NCI-H128 (cell line): ENCODE measurements around the gene GSTM5.
"Not testable (repeated sequence)": the region's sequence is repeated elsewhere in the genome, so short reads cannot be mapped to it uniquely, and the experiment has no call there.

Experiments
- DNase-seq: peaks from one replicate; lab custom pipeline; 2025; ENCODE audit not compliant: unreplicated experiment; lab: John Stamatoyannopoulos, UW

The GSTM5 gene

GRCh38 chr1:109695138-109695537 is 16.9 kb upstream of the GSTM5 start:
- DNase-seq, result not testable (repeated sequence)

DNA sequence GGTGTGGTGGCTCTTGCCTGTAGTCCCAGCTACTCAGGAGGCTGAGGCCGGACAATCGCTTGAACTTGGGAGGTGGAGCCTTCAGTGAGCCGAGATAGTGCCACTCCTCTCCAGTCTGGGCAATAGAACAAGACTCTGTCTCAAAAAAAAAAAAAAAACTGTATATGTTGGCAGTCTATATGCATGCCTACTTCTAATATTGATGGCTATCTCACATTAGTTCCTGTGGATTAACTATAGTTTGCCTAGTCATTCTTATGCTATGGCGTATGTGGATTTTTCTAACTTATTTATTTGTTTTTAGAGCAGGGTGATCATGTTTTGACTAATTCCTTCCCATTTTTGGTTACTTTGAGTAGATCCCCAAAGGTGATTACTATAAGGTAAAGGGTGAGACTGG is 15.0 kb upstream of the GSTM5 start:
- no peak for DNase-seq

DNA sequence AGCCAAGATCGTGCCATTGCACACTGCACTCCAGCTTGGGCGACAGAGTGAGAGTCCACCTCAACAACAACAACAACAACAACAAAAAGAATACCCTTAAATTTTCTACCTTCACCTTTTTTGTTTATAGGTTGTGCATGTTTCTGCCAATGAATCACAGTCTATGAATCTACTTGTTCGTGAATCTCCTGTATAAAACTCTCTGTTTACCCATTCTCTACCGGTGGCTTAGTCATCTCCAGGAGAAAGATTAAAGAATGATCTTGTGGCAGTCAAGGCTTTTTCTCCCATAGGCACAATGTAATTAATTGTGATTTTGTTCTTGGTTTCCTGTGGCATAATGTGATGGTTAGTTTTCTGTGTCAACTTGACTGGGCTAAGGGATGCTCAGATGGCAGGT is 14.2 kb upstream of the GSTM5 start:
- DNase-seq, result not testable (repeated sequence)

DNA sequence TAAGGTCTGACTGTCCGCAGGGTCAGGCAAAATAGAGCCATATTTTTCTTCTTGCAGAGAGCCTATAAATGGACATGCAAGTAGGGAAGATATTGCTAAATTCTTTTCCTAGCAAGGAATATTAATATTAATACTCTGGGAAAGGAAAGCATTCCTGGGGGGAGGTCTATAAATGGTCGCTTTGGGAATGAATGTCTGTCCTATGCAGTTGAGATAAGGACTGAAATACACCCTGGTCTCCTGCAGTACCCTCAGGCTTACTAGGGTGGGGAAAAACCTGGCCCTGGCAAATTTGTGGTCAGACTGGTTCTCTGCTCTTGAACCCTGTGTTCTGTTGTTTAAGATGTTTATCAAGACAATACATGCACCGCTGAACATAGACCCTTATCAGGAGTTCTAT is 9.1 kb upstream of the GSTM5 start:
- not testable (repeated sequence) for DNase-seq

DNA sequence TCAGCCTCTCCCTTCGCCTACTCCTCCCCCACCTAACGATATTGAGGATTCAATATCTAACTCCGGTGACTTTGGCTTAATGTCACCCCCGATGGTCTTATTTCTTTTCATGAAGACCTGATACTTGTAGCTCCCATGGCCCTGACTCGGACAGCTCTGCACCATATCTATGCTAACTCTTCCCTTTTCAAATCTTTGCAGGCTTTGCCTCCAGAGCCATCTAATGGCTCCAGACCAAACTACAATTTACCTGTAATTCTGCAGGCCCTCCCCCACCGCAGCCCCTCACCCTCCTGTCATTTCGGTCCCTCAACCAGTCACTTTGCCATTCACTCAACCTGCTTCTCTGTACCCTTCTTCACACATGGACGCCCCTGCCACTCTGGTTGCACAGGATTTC is 7.9 kb upstream of the GSTM5 start:
- no peak for DNase-seq

DNA sequence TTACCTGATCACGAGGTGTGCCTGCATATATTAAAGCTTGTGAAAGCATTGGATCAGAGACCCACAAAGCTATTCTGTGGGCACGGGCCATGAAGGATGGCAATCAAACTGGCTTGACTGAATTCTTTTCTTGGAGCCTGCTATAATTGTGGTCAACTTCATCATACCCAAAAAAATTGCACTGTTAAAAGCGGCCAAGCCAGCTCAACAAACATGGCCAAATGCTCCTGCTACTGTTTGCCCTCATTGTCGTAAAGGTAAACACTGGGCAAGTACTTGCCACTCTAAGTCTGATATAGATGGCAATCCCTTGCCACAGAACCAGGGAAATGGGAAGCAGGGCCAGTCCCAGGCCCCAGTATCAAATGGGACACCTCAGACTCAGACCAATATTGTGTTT is 6.6 kb upstream of the GSTM5 start:
- no peak for DNase-seq

DNA sequence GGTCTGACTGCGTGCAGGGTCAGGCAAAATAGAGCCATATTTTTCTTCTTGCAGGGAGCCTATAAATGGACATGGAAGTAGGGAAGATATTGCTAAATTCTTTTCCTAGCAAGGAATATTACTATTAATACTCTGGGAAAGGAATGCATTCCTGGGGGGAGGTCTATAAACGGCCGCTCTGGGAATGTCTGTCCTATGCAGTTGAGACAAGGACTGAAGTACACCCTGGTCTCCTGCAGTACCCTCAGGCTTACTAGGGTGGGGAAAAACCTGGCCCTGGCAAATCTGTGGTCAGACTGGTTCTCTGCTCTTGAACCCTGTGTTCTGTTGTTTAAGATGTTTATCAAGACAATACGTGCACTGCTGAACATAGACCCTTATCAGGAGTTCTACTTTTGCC is 3.1 kb upstream of the GSTM5 start:
- not testable (repeated sequence) for DNase-seq

- not testable (repeated sequence) for DNase-seq
Measured at GRCh38 chr1:109709822-109710221, 2.2 kb upstream of the GSTM5 start.

DNA sequence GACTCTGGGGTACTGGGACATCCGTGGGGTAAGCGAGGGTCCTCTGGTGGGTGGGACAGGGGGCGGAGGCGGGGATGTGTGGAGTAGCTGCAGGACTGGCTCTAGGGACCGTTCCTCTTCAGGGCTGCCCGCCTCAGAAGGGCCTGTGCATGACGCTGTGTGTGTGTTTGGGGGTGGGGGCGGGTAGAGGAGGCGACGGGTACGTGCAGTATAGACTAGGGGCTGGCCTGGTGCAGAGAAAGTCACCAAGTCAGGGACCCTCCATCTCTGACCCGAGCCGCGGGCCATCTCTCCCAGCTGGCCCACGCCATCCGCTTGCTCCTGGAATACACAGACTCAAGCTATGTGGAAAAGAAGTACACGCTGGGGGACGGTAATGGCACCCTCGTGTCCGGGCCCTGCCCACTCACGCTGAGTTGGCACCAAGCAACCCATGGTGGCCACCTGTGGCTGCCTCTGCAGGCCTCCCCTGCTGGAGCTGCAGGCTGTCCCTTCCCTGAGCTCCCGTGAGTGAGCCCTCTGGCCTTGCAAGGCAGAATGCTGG is 342 bp downstream of the GSTM5 start:
- DNase-seq, result no peak

DNA sequence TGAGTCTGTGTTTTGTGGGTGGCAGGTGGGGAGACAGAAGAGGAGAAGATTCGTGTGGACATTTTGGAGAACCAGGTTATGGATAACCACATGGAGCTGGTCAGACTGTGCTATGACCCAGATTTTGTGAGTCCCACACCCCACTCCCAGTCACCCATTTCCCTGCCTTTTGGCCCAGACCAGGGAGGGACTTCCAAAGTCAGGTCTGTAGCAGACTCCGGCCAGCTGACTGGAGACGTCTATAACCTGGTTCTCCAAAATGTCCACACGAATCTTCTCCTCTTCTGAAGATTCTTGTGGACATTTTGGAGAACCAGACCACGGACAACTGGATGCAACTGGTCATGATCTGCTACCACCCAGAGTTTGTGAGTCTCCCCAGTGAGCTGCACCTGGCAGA is 1.6 kb downstream of the GSTM5 start:
- no peak for DNase-seq

GRCh38 chr1:109714661-109715372 is 2.8 kb downstream of the GSTM5 start:
- no peak for DNase-seq

DNA sequence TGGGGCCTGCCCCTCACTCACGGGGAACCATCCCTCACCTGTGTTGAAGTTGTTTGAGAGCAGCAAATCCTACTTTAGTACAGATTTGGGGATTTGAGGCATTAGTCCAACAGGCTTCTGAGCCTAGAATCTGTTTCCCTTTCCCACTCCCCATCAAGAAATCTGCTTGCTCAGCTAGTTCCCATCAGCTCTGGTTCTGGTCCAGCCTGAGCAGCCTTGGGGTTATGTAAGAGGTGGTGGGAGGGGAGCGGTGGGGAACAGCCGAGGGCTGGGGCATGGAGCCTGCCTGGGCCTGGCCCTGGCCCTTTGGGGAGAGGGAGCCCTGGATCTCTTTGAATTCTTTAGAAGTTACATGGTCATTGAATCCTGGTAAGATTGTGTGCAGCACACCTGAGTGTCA is 4.1 kb downstream of the GSTM5 start:
- DNase-seq, result no peak

DNA sequence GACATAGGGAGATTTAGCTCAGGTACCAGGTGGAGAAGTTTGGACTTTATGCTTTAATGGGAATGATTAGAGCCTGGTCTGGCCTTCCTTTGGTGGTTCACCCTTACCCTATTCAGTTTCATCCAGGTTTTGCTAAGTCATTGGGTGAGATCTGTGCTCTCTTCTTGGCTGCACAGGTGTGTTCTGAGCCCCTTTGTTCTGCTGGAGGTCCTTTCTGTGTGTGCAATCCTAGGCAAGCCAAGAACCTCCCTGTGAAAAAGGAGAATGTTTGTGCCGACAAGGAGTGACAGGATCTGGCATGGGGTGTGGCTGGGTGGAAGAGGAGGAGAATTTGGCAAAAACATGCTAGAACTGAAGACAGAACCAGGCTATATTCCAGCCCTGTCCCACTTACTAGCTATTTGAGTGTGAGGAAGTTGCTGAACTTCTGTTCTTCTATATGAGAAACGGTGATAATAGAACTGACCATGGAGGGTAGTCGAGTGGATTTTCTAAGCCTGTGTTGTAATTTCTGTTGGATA is 4.6 kb downstream of the GSTM5 start:
- DNase-seq, result no peak

DNA sequence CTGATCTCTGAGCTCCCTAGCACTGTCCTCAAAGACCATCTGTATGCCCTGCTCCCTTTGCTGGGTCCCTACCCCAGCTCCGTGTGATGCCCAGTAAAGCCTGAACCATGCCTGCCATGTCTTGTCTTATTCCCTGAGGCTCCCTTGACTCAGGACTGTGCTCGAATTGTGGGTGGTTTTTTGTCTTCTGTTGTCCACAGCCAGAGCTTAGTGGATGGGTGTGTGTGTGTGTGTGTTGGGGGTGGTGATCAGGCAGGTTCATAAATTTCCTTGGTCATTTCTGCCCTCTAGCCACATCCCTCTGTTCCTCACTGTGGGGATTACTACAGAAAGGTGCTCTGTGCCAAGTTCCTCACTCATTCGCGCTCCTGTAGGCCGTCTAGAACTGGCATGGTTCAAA is 5.7 kb downstream of the GSTM5 start:
- no peak for DNase-seq

- DNase-seq, result no peak
Measured at GRCh38 chr1:109718495-109718894, 6.4 kb downstream of the GSTM5 start.

GRCh38 chr1:109719337-109719837 is 7.3 kb downstream of the GSTM5 start:
- DNase-seq, result no peak

DNA sequence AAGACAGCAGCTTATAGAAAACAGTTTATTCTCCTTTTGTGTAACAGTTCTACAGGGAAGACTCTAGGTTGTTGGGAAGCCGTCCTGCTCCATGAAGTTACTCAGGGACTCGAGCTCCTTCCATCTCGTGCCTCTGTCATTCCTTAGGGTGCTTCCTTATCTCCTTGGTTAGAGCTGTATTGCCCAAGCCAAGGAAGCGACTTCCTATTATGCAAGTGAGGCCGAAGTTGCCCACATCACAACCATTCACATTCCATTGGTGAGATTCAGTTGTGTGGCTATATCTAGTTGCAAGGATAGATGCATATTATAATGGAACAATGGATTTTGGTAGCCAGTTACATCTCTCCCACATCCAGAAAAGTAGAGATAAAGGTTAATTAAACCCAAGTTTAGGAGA is 9.0 kb downstream of the GSTM5 start:
- no peak for DNase-seq

DNA sequence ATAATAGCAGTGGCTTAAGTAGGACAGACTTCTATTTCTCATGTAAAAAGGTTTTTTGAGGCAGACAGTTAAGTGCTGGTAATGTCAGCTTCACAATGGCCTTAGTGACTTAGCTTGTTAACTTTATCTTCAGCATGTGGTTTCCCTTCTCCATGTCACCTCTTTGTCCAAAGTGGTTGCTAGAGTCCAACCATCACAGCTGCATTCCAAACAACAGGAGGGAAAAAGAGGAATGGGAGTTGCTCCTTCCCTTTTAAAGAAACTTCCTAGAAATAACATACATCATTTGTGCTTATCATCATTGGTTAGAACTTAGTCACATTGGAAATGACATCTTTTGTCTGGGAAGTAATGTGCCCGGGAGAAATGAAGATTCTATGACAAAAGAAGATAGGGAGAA is 9.9 kb downstream of the GSTM5 start:
- DNase-seq, result no peak

- no peak for DNase-seq
Measured at GRCh38 chr1:109722908-109723691, 11.0 kb downstream of the GSTM5 start.

DNA sequence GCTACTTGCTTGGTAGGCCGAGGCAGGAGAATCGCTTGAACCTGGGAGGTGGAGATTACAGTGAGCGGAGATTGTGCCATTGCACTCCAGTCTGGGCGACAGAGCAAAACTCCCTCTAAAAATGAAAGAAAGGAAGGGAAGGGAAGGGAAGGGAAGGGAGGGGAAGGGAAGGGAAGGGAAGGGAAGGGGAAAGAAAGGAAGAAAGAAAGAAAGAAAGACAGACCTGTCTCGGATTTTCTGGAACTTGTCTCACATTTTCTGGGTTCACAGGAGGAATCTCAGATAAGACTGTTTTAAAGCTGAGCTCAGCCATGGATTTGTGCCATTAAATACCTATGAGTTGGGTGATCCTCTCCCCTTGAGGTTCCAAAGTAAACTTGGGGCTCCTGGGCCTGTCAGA is 12.9 kb downstream of the GSTM5 start:
- DNase-seq, result no peak

GRCh38 chr1:109725510-109725909 is 13.5 kb downstream of the GSTM5 start:
- no peak for DNase-seq

DNA sequence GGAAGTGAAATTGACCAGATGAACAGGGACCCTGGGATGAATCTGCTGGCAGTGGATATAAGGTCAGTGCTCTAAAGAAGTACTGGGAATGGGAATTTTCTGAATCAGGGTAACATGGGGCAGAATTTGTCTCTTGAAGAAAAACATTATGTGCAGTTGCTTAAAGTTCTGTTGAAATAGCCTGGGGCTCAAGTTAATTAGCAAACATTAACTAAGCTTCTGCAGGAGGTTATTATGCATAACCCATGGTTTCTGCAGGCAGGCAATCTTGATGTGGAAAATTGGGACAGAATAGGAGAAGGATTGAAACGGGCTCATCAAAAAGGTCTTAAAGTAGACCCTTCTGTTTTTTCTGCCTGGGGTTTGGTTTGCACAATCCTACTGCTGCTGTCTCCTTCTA is 14.0 kb downstream of the GSTM5 start:
- no peak for DNase-seq
